ENCODE data around the gene CNIH2. TPM values are rescaled to one million over a fixed set of nuclear protein-coding genes. Genes with fewer than 3 reads are reported as not detected.

CNIH2 gene
- total and polyA plus RNA-seq, 9 of the 15 experiments (the other 6 are each of a cell fraction or from before 2014, with no cell fraction given) = 0.26 to 0.89 (median 0.40) TPM; not detected in 4

DNA sequence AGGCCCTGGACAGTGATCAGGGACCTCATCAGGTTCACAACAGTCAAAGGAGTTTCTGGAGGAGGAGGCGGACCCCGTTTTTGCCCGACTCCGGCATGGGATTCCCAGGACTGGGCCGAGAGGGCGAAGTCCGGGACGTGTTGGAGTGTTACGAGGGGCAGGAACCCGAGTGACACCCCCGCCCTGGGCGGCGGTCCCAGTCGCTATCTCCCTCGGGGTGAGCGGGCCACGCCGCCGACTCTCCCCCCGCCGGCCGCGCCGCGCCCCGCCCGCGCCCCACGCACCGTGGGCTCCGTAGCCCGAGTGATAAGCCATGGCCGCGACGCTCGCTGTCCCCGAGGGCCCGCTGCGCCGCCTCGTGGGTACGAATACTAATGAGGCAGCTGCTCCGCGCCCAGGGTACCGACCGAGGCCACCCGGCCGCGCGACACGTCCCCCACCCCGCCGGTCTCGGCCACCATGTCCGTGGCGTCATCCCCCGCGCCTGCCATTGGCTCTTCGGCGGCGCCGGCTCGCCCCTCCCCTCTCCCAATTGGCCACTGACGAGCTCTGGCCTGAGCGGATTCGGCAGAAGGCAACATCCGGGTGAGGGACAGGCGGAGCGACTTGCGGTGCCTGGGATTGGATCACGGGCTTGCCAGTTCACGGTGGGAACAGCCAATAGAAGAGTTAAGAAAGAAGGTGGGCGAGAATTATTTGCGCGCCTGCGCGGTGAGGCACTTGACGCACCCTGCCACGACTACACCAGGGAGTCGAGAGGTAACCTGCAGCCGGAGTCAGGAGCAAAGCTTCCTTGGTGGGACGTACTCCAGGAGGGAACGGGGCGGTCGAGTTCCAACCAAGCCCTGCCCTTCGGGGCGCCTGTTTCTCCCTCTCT lies 10.9 kb downstream of the CNIH2 start, which contains the start of gene YIF1A (continued):
- TF ChIP-seq PTTG1 (tag; IDR thresholded peaks at IDR 0.05; ENCODE audit: low read depth) (no peak), HNRNPLL (IDR thresholded peaks at IDR 0.05; ENCODE audit: low read depth, low read length, poor library complexity, severe bottlenecking) (peak; percentile 34), PYGO2 (tag; IDR thresholded peaks at IDR 0.05) (no peak), ZNF239 (CRISPR knock-in tag; IDR thresholded peaks at IDR 0.05) (no peak), ELF4 (CRISPR knock-in tag; IDR thresholded peaks at IDR 0.05) (no peak), E2F6 (IDR thresholded peaks at IDR 0.05; ENCODE audit: borderline replicate concordance in 1 of 2, extremely low read depth in 1 of 2, insufficient read depth in 1 of 2, insufficient read length in 1 of 2, low read depth in 1 of 2, low read length in 1 of 2, poor library complexity in 1 of 2, severe bottlenecking in 1 of 2) (peak; percentile 36 to 46), XRCC4 (IDR thresholded peaks at IDR 0.05; ENCODE audit: extremely low read depth, insufficient read depth, insufficient read length) (no peak), SLC30A9 (CRISPR knock-in tag; IDR thresholded peaks at IDR 0.05) (no peak), NCOA2 (IDR thresholded peaks at IDR 0.05; ENCODE audit: partially characterized antibody in 2 of 2) (no peak), ARHGAP35 (IDR thresholded peaks at IDR 0.05; ENCODE audit: partially characterized antibody) (no peak), MAZ (CRISPR knock-in tag; conservative IDR thresholded peaks at IDR 0.05 in 1 of 2, IDR thresholded peaks at IDR 0.05 in 1 of 2) (peak; percentile 75 to 94), ILF3 (IDR thresholded peaks at IDR 0.05; ENCODE audit: borderline replicate concordance) (no peak; the same call in 1 of the 2 replicates), SNAPC5 (CRISPR knock-in tag; IDR thresholded peaks at IDR 0.05) (no peak), ZNF311 (CRISPR knock-in tag; IDR thresholded peaks at IDR 0.05) (no peak)
- TF ChIP-seq, protein P1, sequence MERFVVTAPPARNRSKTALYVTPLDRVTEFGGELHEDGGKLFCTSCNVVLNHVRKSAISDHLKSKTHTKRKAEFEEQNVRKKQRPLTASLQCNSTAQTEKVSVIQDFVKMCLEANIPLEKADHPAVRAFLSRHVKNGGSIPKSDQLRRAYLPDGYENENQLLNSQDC (CRISPR knock-in tag; IDR thresholded peaks at IDR 0.05) = no peak
- TF ChIP-seq, protein P2, sequence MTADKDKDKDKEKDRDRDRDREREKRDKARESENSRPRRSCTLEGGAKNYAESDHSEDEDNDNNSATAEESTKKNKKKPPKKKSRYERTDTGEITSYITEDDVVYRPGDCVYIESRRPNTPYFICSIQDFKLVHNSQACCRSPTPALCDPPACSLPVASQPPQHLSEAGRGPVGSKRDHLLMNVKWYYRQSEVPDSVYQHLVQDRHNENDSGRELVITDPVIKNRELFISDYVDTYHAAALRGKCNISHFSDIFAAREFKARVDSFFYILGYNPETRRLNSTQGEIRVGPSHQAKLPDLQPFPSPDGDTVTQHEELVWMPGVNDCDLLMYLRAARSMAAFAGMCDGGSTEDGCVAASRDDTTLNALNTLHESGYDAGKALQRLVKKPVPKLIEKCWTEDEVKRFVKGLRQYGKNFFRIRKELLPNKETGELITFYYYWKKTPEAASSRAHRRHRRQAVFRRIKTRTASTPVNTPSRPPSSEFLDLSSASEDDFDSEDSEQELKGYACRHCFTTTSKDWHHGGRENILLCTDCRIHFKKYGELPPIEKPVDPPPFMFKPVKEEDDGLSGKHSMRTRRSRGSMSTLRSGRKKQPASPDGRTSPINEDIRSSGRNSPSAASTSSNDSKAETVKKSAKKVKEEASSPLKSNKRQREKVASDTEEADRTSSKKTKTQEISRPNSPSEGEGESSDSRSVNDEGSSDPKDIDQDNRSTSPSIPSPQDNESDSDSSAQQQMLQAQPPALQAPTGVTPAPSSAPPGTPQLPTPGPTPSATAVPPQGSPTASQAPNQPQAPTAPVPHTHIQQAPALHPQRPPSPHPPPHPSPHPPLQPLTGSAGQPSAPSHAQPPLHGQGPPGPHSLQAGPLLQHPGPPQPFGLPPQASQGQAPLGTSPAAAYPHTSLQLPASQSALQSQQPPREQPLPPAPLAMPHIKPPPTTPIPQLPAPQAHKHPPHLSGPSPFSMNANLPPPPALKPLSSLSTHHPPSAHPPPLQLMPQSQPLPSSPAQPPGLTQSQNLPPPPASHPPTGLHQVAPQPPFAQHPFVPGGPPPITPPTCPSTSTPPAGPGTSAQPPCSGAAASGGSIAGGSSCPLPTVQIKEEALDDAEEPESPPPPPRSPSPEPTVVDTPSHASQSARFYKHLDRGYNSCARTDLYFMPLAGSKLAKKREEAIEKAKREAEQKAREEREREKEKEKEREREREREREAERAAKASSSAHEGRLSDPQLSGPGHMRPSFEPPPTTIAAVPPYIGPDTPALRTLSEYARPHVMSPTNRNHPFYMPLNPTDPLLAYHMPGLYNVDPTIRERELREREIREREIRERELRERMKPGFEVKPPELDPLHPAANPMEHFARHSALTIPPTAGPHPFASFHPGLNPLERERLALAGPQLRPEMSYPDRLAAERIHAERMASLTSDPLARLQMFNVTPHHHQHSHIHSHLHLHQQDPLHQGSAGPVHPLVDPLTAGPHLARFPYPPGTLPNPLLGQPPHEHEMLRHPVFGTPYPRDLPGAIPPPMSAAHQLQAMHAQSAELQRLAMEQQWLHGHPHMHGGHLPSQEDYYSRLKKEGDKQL (CRISPR knock-in tag; IDR thresholded peaks at IDR 0.05; ENCODE audit: borderline replicate concordance) = no peak
- TF ChIP-seq, protein P3, sequence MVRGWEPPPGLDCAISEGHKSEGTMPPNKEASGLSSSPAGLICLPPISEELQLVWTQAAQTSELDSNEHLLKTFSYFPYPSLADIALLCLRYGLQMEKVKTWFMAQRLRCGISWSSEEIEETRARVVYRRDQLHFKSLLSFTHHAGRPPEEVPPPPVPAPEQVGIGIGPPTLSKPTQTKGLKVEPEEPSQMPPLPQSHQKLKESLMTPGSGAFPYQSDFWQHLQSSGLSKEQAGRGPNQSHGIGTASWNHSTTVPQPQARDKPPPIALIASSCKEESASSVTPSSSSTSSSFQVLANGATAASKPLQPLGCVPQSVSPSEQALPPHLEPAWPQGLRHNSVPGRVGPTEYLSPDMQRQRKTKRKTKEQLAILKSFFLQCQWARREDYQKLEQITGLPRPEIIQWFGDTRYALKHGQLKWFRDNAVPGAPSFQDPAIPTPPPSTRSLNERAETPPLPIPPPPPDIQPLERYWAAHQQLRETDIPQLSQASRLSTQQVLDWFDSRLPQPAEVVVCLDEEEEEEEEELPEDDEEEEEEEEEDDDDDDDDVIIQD (CRISPR knock-in tag; IDR thresholded peaks at IDR 0.05) = no peak

All from K562 (cell line).